Retinal pigment epithelial cell (primary cell): ENCODE measurements around the gene PIM1.

ENCODE experiments used
- DNase-seq: peaks from one replicate; pipeline ENCODE4 v3.0.0-alpha.2; 2010; ENCODE audit warnings: low read depth
- H3K4me3 ChIP-seq: 2 replicates; pipeline ENCODE4 v1.5.1; 2011; ENCODE audit warnings: mild to moderate bottlenecking, low read length, control low read depth, moderate library complexity
- CTCF ChIP-seq: conservative IDR thresholded peaks from 2 replicates; pipeline ENCODE4 v1.5.1; 2011; ENCODE audit warnings: low read depth, low read length, control low read depth, inconsistent platforms

The PIM1 gene

GRCh38 chr6:37139230-37139962 lies 30.6 kb upstream of the PIM1 start:
- no peak for DNase-seq
- H3K4me3 ChIP-seq, result no peak overlapping the region
- no peak for TF ChIP-seq CTCF

GRCh38 chr6:37140145-37140544 lies 29.8 kb upstream of the PIM1 start:
- DNase-seq, result no peak
- no peak for TF ChIP-seq CTCF
- H3K4me3 ChIP-seq, result no peak overlapping the region

GRCh38 chr6:37141281-37142049 lies 28.5 kb upstream of the PIM1 start:
- no peak for DNase-seq
- no peak for TF ChIP-seq CTCF
- H3K4me3 ChIP-seq, result no peak overlapping the region

DNA sequence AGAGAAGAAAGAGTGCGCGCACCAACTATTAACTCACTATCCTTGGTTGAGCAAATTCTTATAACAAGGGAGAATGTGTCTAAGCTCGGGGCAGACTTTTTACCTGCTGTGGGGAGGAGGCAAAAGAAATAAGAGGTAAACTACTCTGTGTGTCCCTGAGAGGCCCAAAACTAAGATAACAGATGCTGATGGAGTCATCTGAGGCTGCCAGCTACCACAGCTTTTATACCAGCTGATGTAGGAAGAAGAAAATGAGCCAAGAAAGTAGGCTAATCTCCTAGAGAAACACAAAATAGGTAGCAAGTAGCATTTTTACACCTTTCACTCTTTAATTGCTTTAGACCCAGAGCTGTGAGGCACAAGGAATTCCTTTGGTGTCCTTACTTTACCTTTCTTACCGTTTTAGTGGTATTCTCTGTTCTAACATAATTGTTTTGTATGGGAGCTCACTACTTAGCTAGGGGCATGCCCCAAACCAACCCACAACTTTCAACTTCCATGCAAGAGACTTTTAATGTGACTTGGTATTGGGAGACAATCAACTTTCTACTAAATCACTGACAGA lies 27.8 kb upstream of the PIM1 start:
- H3K4me3 ChIP-seq, result no peak overlapping the region
- TF ChIP-seq CTCF, result no peak
- DNase-seq, result no peak

DNA sequence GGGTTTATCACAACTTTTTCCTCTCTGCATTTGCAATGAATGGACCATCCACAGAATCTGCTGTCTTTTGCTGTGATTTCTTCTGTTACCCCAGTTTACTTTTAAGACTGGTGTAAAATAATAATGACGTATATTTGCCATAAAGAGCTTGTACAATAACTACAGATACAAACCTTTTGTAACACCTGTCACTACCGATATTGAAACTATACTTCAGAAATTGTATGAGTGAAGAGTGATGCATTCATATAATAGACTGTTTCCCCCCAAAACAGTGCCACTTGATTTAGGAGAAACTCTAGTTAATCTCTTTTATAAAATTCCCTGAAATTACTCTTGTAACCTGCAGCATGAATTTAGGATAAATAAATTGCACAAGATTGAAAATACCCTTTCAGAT lies 26.4 kb upstream of the PIM1 start:
- no peak for DNase-seq
- no peak for TF ChIP-seq CTCF
- no peak overlapping the region for H3K4me3 ChIP-seq

DNA sequence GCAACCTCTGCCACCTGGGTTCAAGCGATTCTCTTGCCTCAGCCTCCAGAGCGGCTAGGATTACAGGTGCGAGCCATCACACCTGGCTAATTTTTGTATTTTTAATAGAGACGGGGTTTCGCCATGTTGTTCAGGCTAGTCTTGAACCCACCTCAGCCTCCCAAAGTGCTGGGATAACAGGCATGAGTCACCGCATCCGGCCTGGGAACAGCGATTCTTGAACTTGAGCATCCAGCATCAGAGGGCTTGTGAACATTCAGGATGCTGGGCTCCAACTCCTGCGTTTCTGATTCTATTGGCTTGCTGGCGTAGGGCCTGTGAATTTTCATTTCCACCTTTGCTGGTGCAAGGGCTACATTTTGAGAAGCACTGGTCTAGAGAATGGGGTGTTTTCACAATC lies 24.5 kb upstream of the PIM1 start:
- no peak for TF ChIP-seq CTCF
- no peak overlapping the region for H3K4me3 ChIP-seq
- no peak for DNase-seq
